GM19397 (cell line): ENCODE measurements around the gene DAD1.
"Not testable (repeated sequence)": the region's sequence is repeated elsewhere in the genome, so short reads cannot be mapped to it uniquely, and the experiment has no call there.

Experiments
- ATAC-seq: cut with Tn5 transposase; IDR thresholded peaks from one replicate; pipeline ENCODE4 v1.9.1; 2021; ENCODE audit warnings: mild to moderate bottlenecking, moderate library complexity; ENCODE audit not compliant: unreplicated experiment

DAD1 gene

GRCh38 chr14:22553861-22554497 lies 35.0 kb downstream of the DAD1 start:
- not testable (repeated sequence) for ATAC-seq

GRCh38 chr14:22553445-22553844 lies 35.6 kb downstream of the DAD1 start:
- ATAC-seq = no peak

- no peak for ATAC-seq
Observed at GRCh38 chr14:22552827-22553076, 36.3 kb downstream of the DAD1 start.

- ATAC-seq = no peak
Observed at GRCh38 chr14:22552001-22552826, 36.8 kb downstream of the DAD1 start.

- ATAC-seq = no peak
Observed at GRCh38 chr14:22551605-22551997, 37.4 kb downstream of the DAD1 start.

GRCh38 chr14:22549981-22550673 lies 38.9 kb downstream of the DAD1 start:
- ATAC-seq = peak; percentile 47

GRCh38 chr14:22549324-22549962 lies 39.6 kb downstream of the DAD1 start:
- ATAC-seq = no peak

GRCh38 chr14:22547948-22548750 lies 40.9 kb downstream of the DAD1 start:
- ATAC-seq = no peak

GRCh38 chr14:22547313-22547947 lies 41.6 kb downstream of the DAD1 start:
- ATAC-seq = no peak

GRCh38 chr14:22546722-22547071 lies 42.3 kb downstream of the DAD1 start:
- no peak for ATAC-seq

- ATAC-seq = no peak
Observed at GRCh38 chr14:22545842-22546721, 42.9 kb downstream of the DAD1 start.

GRCh38 chr14:22544881-22545420 lies 44.1 kb downstream of the DAD1 start:
- ATAC-seq = no peak

- ATAC-seq = no peak
Observed at GRCh38 chr14:22544406-22544805, 44.6 kb downstream of the DAD1 start.

- not testable (repeated sequence) for ATAC-seq
Observed at GRCh38 chr14:22543570-22544357, 45.3 kb downstream of the DAD1 start.

- no peak for ATAC-seq
Observed at GRCh38 chr14:22542360-22542759, 46.7 kb downstream of the DAD1 start.

- ATAC-seq = no peak
Observed at GRCh38 chr14:22541721-22542120, 47.3 kb downstream of the DAD1 start.

- no peak for ATAC-seq
Observed at GRCh38 chr14:22540811-22541360, 48.1 kb downstream of the DAD1 start.

- ATAC-seq = no peak
Observed at GRCh38 chr14:22540293-22540692, 48.7 kb downstream of the DAD1 start.
